IPS DF 6.9 (cell line): ENCODE results near the gene GCC1.

ENCODE experiments used
- DNase-seq: peaks from one replicate; pipeline ENCODE4 v3.0.0-alpha.2; 2013; ENCODE audit warnings: low read depth, low spot score
- H3K27ac ChIP-seq: one replicate; pipeline ENCODE4 v1.5.1; 2013; ENCODE audit warnings: low read length, control low read depth
- H3K27me3 ChIP-seq: 2 replicates; pipeline ENCODE4 v1.6.1; 2013; ENCODE audit warnings: mild to moderate bottlenecking, low read length; ENCODE audit not compliant: control insufficient read depth, insufficient read depth
- H3K36me3 ChIP-seq: 2 replicates; pipeline ENCODE4 v1.6.1; 2013; ENCODE audit warnings: low read length; ENCODE audit not compliant: control insufficient read depth, insufficient read depth
- H3K4me1 ChIP-seq: 2 replicates; pipeline ENCODE4 v1.6.1; 2013; ENCODE audit warnings: low read length; ENCODE audit not compliant: control insufficient read depth, insufficient read depth
- H3K4me3 ChIP-seq: 2 replicates; pipeline ENCODE4 v1.5.1; 2013; ENCODE audit warnings: mild to moderate bottlenecking, low read length
- H3K9me3 ChIP-seq: 2 replicates; pipeline ENCODE4 v1.6.1; 2013; ENCODE audit warnings: low read length, inconsistent platforms; ENCODE audit not compliant: control insufficient read depth, insufficient read depth
- WGBS: extraction: QIAGEN DNeasy Blood & Tissue Kit; methylation state at CpG from one replicate; pipeline ENCODE4 v1.1.7; 2013; ENCODE audit warnings: mixed read lengths, missing lambda C conversion rate; ENCODE audit not compliant: insufficient read length, insufficient coverage; 5-methylcytosine and 5-hydroxymethylcytosine counted together

Gene GCC1

GRCh38 chr7:127591189-127591588, 5.8 kb upstream of the GCC1 start:
- H3K27me3 ChIP-seq: peaks cover 8% of the 10 kb centered on the region; the same call in 1 of the 2 replicates
- no CpG with 5 or more reads among the region's 7 CpGs for WGBS

GRCh38 chr7:127589896-127590295, 4.5 kb upstream of the GCC1 start:
- no CpG with 5 or more reads among the region's 3 CpGs for WGBS
- no peak for DNase-seq
- Histone ChIP-seq H3K36me3 (peaks cover 8% of the 10 kb centered on the region), H3K27ac (no peak overlapping the region), H3K27me3 (peaks cover 9% of the 10 kb centered on the region; the same call in 1 of the 2 replicates), H3K9me3 (no peaks in the 10 kb centered on the region), H3K4me3 (no peak overlapping the region), H3K4me1 (peaks cover 5% of the 10 kb centered on the region; the same call in 1 of the 2 replicates)

More at GRCh38 chr7:127591189-127591588, 5.8 kb upstream of the GCC1 start:
- no peak overlapping the region for H3K4me3 ChIP-seq
- no peaks in the 10 kb centered on the region for H3K9me3 ChIP-seq
- no peak overlapping the region for H3K27ac ChIP-seq
- H3K4me1 ChIP-seq: 0 out of 2 replicates have a peak, but pooled peaks cover 4% of the 10 kb centered on the region
- H3K36me3 ChIP-seq: peaks cover 8% of the 10 kb centered on the region
- DNase-seq: no peak

GRCh38 chr7:127588697-127589482, 3.5 kb upstream of the GCC1 start:
- Histone ChIP-seq H3K9me3 (no peaks in the 10 kb centered on the region), H3K27ac (no peak overlapping the region), H3K4me1 (peaks cover 10% of the 10 kb centered on the region; the same call in 1 of the 2 replicates), H3K4me3 (peak overlapping the region; percentile 98), H3K27me3 (peaks cover 9% of the 10 kb centered on the region; the same call in 1 of the 2 replicates), H3K36me3 (peaks cover 8% of the 10 kb centered on the region)
- DNase-seq: no peak
- no CpG with 5 or more reads among the region's 43 CpGs for WGBS

GRCh38 chr7:127588019-127588696, 2.8 kb upstream of the GCC1 start, which contains the start of gene ARF5:
Gene ARF5, plus strand, starts transcription at chr7:127588411. Its CDS starts 88 bp downstream, at chr7:127588499.
- H3K4me3 ChIP-seq: peak within 1 kb of the TSS; percentile 98
- peaks cover 10% of the 10 kb centered on the region; the same call in 1 of the 2 replicates for H3K4me1 ChIP-seq
- H3K27ac ChIP-seq: no peak within 1 kb of the TSS
- peaks cover 9% of the 10 kb centered on the region; the same call in 1 of the 2 replicates for H3K27me3 ChIP-seq
- peaks cover 8% of the 10 kb centered on the region for H3K36me3 ChIP-seq
- no peak for DNase-seq
- no CpG with 5 or more reads among the region's 77 CpGs for WGBS
- H3K9me3 ChIP-seq: no peaks in the 10 kb centered on the region

- Histone ChIP-seq H3K4me3 (peak overlapping the region; percentile 98; the same call in 1 of the 2 replicates), H3K4me1 (peaks cover 10% of the 10 kb centered on the region; the same call in 1 of the 2 replicates), H3K27ac (no peak overlapping the region), H3K36me3 (peaks cover 8% of the 10 kb centered on the region), H3K27me3 (peaks cover 9% of the 10 kb centered on the region; the same call in 1 of the 2 replicates), H3K9me3 (no peaks in the 10 kb centered on the region)
- WGBS: no CpG with 5 or more reads among the region's 20 CpGs
- DNase-seq: no peak
Observed at GRCh38 chr7:127587663-127588018, 2.2 kb upstream of the GCC1 start.

GRCh38 chr7:127586346-127586745, 950 bp upstream of the GCC1 start:
- no peak for DNase-seq
- no peak overlapping the region for H3K27ac ChIP-seq
- H3K27me3 ChIP-seq: peaks cover 9% of the 10 kb centered on the region; the same call in 1 of the 2 replicates
- H3K9me3 ChIP-seq: no peaks in the 10 kb centered on the region
- H3K4me1 ChIP-seq: peaks cover 10% of the 10 kb centered on the region; the same call in 1 of the 2 replicates
- no peak overlapping the region for H3K4me3 ChIP-seq
- peaks cover 16% of the 10 kb centered on the region for H3K36me3 ChIP-seq
- no CpG with 5 or more reads among the region's 2 CpGs for WGBS

GRCh38 chr7:127584648-127585043, 750 bp downstream of the GCC1 start:
- H3K4me1 ChIP-seq: peaks cover 10% of the 10 kb centered on the region; the same call in 1 of the 2 replicates
- H3K4me3 ChIP-seq: peak overlapping the region; percentile 90; the same call in 1 of the 2 replicates
- no peak overlapping the region for H3K27ac ChIP-seq
- no peak for DNase-seq
- H3K27me3 ChIP-seq: peaks cover 9% of the 10 kb centered on the region; the same call in 1 of the 2 replicates
- H3K9me3 ChIP-seq: no peaks in the 10 kb centered on the region
- H3K36me3 ChIP-seq: peaks cover 9% of the 10 kb centered on the region
- no CpG with 5 or more reads among the region's 12 CpGs for WGBS

- H3K27ac ChIP-seq: no peak overlapping the region
- H3K36me3 ChIP-seq: peaks cover 9% of the 10 kb centered on the region
- H3K9me3 ChIP-seq: no peaks in the 10 kb centered on the region
- H3K4me1 ChIP-seq: peaks cover 7% of the 10 kb centered on the region; the same call in 1 of the 2 replicates
- no CpG with 5 or more reads among the region's 14 CpGs for WGBS
- H3K27me3 ChIP-seq: peaks cover 9% of the 10 kb centered on the region; the same call in 1 of the 2 replicates
- H3K4me3 ChIP-seq: no peak overlapping the region
- no peak for DNase-seq
Observed at GRCh38 chr7:127582361-127582760, 3.0 kb downstream of the GCC1 start.

- Histone ChIP-seq H3K27me3 (peaks cover 6% of the 10 kb centered on the region; the same call in 1 of the 2 replicates), H3K27ac (no peak overlapping the region), H3K9me3 (no peaks in the 10 kb centered on the region), H3K36me3 (peaks cover 9% of the 10 kb centered on the region), H3K4me1 (peaks cover 6% of the 10 kb centered on the region; the same call in 1 of the 2 replicates), H3K4me3 (no peak overlapping the region)
- WGBS: no CpG with 5 or more reads among the region's 1 CpG
- no peak for DNase-seq
Observed at GRCh38 chr7:127581716-127582115, 3.7 kb downstream of the GCC1 start.

- Histone ChIP-seq H3K27me3 (no peaks in the 10 kb centered on the region), H3K36me3 (peaks cover 9% of the 10 kb centered on the region), H3K27ac (no peak overlapping the region), H3K9me3 (no peaks in the 10 kb centered on the region), H3K4me1 (peaks cover 4% of the 10 kb centered on the region; the same call in 1 of the 2 replicates), H3K4me3 (no peak overlapping the region)
- DNase-seq: no peak
Observed at GRCh38 chr7:127580612-127581011, 4.8 kb downstream of the GCC1 start.
